ENCODE measurements around the gene MS4A14.

GRCh38 chr11:60370252-60370810 is 25.9 kb upstream of the MS4A14 start:
- no peak for TF ChIP-seq ZNF274 (IDR thresholded peaks at IDR 0.05; ENCODE audit: low read depth, low read length)
- no peak for TF ChIP-seq YY1 (IDR thresholded peaks at IDR 0.05; ENCODE audit: insufficient read depth, insufficient read length)
- TF ChIP-seq SUZ12 (IDR thresholded peaks at IDR 0.05; ENCODE audit: extremely low read depth, insufficient read depth, insufficient read length): no peak
